GM19455 (cell line): Measurements from ENCODE around the gene RNF213.

ENCODE experiments used
- ATAC-seq: cut with Tn5 transposase; IDR thresholded peaks from one replicate; pipeline ENCODE4 v1.9.1; 2021; ENCODE audit not compliant: unreplicated experiment

Gene RNF213

DNA sequence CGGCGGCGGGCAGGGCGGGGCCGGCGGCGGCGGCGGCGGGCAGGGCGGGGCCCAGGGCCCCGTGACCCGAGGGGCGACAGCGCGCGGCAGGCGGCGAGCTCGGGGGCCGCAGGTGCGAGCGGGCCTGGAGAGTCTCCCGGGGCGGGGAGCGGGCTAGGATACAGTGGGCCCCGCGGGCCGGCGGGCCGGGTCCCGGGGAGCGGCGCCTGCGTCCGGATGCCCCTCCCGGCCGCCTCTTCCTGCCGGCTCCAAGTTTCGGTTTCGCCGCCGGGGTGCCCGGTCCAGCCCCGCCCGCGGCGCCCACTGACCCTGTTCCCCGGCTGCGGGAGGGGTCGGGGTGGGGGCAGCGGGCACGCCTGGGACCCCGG is at the start of gene RNF213:
Gene RNF213, plus strand, starts transcription at position 62 of the 368 bp plus-strand sequence. CDS start 2,830 bp downstream, outside the sequence.
- no peak for ATAC-seq

DNA sequence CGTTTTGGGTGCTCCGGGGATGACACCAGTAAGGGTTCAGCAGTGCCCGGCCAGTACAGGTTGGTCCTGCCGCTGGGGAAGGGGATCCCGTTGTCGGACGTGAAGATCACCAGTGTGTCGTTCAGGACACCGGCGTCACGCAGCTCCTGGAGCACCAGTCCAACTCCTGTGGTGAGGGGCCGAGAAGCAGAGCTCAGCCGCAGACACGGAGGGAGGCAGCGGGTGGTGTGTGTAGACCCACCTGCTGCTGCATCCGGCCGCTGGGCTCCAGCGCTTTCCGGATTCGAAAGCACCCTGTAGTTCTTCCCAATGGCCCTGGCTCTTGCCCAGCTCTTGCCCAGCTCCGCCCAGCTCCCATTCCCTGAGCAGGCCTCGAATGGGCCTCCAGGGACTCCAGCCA is 48.5 kb upstream of the RNF213 start:
- no peak for ATAC-seq

DNA sequence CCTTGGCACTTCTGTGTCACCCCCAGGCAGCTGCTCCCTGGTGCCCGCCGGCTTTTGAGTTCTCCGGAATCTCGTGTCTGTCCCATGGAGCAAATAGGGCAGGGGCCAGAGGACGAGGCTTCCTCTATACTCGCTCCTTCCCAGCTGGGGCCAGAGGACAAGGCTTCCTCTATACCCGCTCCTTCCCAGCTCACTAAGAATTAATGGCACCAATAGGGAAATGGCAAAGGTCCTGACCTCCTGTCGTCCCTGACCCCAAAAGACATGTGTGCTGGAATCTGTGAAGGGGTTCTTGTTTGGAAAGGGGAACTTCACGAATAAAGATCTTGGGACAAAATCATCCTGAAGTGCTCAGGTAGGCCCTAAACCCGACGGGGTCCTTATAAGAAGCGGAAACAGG is 48.1 kb upstream of the RNF213 start:
- no peak for ATAC-seq

DNA sequence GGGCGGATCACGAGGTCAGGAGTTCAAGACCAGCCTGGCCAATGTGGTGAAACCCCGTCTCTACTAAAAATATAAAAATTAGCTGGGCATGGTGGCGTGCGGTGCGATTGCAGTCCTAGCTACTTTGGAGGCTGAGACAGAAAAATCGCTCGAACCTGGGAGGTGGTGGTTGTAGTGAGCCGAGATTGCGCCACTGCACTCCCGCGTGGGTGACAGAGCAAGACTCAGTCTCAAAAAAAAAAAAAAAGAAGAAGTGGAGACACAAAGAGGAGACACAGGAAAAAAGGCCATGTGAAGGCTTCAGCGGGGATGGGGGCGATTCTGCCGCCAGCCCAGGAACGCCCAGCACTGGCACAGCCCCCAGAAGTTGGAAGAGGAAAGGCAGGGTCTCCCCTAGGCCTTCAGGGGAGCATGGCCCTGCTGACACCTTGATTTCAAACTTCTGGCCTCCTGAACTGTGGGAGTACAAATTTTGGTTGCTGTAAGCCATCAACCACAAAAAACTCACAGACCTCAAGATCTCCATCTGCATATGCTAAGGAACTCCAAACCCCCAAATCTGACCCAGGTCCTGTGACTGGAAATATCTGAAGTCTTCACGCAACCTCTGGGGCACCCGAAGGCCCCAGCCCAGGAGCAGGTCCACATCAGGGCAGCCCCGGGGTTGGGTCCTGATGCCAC is 47.5 kb upstream of the RNF213 start:
- ATAC-seq: no peak

DNA sequence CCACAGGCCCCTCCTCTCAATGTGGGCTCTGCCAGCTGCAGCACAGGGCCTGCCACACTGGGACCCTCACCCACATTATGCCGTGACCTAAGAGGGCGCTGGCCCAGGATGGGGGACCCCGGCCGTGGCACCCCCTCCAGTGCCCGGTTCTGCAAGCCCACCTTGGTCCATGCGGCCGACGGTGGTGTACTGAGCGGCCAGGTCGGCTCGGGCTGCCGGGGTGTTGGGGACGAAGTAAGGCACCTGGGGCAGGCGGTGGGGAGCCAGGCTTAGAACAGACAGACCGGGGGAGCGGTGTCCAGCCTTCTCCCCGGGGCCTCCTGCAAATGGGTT is 47.0 kb upstream of the RNF213 start:
- no peak for ATAC-seq

DNA sequence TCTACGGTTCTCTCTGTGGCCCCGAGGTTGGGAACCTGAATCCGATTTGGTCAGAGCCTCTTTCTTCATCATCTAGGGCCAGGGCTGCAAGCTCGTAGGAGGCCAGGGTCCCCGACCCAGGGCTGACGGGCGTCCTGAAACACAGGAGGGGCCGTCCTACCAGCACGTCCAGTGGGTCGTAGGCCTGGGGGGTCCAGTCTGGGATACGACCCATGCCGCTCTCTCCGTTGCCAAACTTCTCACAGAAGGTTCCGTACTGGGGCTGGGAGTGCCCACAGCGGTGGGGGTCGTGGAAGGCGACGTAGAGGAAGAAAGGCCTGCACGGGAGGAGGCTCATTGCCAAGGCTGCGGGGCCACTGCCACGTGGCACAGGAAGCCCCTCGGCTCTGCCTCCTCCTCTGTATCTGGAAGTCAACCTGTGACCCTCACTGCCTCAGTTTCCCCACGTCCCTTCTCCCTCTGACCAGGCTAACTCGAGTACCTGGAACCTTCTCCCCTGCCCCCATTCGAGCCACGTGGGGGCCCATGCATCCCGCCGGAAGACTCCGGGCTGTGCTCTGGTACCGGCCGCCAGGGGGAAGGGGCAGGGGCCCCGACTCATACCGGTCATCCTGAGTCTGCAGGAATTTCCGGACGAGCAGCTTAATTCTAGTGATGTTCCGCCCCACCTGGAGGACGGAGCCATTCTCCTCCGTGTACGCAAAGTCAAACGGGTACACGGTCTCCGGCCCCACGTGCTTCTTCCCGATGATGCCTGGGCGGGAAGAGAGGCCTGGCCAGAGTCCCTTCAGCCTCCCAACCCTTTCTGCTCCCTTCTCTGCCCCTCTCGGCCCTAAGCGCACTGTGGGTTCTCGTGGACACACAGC is 46.4 kb upstream of the RNF213 start:
- ATAC-seq: no peak

DNA sequence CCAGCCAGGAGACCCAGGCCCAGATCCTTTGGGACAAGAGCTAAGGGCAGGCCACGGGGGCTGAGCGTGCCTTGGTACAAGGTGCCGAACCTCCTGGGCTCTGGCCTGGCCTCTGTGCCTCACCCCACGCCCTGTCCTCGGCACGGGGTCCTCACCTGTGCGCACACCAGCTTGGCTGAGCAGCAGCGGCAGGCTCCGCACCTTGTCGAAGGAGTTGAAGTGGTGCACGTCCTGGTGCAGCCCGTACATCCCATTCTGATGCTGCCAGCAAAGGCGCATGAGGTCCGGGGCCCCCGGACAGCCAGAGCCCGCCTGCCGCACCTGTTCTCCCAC is 45.8 kb upstream of the RNF213 start:
- no peak for ATAC-seq

DNA sequence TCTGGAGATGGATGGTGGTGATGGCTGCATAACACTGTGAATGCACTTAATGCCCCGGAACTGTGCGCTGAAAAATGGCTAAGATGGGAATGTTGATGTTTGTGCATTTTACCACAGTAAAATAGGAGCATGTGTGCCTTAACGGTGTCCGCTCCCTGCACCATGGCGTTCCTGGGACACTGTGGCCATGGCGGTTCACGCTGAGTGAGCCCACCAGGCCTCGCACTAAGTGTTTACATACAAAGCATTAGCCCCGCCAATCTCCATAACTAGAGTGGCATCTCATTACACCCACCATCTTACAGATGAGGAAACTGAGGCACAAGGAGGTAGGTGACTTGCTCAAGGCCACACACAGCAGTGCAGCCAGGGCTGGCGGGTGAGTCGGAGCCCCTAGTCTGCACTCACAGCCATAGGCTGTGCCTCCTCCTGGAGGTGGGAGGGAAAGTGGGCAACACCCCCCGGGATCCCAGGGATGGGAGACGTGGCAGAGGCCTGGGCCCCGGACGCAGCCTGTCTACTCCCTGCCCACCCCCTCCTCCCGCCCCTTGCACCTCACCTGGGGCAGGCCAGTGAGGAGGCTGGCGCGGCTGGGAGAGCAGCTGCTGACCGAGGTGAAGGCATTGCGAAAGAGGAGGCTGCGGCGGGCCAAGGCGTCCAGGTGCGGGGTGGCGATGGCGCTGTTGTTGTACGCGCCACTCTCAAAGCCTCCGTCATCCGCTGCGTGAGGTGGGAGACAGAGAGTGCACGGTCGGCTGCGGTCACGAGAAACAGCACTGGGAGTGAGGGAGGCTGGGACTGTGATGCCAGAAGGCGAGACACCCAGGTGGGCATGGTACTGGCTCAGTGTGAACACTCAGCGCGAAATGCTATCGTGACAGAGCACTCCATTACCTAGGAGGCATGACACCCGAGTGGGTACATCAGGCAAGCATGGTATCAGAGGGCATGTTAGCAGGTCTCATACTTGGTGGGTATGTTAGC is 43.9 kb upstream of the RNF213 start:
- ATAC-seq: no peak

DNA sequence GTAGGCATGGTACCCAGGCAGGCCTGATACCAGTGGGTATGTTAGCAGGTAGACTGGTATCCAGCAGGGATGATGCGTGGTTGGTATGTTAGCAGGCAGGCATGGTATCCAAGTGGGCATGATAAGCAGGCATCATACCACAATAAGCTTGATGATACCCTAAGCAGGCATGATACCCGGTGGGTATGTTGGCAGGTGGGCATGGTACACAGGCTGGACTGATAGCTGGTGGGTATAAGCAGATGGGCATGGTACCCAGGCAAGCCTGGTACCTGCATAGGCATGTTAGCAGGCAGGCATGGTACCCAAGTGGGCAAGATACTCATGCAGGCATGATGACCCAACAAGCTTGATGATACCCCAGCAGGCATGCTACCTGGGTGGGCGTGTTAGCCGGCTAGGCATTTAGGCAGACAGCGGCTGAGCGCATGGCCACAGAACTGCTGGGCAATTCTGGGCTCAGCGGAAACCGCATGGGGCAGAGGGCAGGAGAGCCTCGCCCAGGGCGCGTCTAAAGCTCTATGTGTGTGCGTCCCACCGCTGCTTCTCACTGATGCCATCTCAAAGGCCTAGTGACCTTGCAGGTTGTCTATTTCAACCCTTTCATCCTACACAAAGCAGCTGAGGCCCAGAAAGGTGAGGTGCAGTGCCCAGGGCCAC is 42.8 kb upstream of the RNF213 start:
- ATAC-seq: no peak

DNA sequence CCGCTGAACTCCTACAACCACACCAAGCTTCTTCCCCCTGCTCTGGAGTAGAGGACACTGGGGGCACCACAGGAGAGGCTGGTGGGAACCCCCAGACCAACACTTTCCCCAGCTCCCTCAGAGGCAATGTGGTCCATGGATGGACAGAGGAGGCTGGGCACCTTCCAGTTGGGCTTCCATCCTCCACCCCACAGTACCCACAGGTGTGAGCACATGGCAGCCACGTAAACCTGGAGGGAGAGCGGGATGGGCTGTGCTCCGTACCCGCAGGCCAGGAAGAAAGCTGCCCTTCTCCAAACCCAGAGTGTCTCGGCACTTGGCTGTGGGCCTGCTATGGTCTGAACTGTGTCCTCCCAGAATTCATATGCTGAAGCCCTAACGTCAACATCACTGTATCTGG is 42.3 kb upstream of the RNF213 start:
- no peak for ATAC-seq

DNA sequence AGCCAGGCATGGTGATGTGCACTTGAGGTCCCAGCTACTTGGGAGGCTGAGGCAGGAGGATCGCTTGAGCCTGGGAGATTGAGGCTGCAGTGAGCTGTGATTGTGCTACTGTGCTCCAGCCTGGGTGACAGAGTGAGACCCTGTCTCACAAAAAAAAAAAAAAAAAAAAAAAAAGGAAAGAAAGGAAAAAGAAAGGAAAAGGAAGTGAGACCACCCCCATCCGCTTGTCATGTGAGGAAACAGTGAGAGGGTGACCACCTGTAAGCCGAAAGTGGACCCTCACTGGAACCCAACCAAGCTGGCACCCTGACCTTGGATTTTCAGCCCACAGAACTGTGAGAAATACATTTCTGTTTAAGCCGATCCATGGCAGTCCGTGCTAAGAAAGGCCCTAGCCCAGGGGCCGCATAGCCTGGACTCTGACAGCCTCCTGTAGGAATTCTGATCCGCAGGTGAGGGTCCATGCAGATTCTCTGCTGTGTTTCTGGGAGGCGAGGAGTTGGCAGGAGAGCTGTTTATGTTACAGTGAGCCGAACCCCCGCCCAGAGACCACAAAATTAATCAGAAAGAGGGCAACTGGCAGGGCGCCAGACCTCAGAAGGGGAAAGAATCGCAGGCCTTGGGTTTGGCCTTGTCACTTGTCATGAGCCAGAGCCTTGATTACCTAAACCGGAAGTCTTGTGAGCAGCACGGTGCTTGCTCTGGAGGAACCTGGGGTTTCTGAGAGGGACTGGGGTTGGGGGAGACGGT is 41.5 kb upstream of the RNF213 start:
- ATAC-seq: peak; percentile 37

DNA sequence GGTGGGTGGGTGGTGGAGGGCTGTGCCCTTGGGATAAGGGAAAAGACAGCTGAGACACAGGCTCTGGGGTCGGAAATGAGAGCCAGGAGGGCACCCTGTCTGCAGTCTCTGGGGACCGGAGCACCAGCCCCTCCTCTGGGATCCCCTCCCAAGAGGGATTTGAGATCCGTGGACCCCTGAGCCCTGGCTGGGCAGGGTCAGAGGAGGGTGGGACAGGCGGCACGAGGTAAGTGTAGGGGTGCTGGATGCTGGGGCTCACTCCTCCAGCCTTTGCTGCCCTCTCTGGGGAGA is 40.9 kb upstream of the RNF213 start:
- peak; percentile 16 for ATAC-seq

DNA sequence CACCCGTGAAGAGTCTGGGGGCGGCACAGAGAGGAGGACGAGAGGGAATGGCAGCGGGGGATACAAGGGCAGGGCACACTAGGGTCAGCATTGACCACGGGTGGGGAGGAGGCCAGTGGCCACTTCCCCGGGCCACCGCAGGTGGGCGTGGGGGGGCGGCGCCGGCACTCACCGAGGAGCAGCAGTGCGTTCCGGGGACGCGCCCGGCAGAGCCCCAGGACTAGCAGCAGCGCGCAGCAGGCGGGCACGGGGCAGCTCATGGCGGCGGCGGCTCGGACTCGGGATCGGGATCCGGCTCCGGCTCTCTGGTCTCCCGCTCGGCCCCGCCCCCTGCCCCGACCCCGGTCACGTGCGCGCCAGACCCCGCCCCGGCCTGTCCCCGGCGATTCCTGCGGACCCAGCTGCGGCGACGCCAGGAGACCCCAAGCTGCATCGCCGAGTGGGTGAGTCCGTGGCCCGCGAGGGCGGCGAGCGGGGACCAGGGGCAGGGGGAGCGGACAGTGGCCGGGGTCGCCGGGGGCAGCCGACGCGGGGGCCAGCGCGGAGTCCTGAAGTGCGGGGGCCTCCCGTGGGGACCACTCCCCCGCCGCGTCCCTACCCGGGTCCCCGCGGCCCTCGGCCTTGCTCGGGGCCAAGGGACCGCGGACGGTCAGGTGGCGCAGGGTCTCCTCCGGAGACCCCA is 40.5 kb upstream of the RNF213 start, which contains the start of the genes SGSH and SLC26A11:
Gene SGSH, minus strand, starts transcription at position 280 of the 682 bp plus-strand sequence. Its CDS starts 20 bp downstream, at position 260.
Gene SLC26A11, plus strand, starts transcription at position 374 of the 682 bp plus-strand sequence. CDS start 1,134 bp downstream, outside the sequence.
- ATAC-seq: peak; percentile 51

DNA sequence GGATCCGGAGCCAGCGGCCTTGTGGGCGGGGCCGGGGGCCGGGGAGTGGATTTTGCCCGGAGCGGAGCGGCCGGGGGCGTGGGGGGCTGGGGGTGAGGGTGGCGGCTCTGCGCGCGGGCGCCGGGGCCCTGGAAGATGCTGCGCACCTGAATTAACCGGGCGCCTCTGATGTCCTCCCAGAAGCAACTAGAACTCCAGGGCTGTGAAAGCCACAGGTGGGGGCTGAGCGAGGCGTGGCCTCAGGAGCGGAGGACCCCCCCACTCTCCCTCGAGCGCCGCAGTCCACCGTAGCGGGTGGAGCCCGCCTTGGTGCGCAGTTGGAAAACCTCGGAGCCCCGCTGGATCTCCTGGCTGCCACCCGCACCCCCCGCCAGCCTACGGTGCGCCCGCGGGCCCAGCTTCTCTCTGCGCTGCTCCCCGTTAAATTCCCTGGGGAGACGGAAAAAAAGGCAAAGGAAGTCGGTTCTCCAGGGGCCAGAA is 39.9 kb upstream of the RNF213 start:
- ATAC-seq: peak; percentile 8

DNA sequence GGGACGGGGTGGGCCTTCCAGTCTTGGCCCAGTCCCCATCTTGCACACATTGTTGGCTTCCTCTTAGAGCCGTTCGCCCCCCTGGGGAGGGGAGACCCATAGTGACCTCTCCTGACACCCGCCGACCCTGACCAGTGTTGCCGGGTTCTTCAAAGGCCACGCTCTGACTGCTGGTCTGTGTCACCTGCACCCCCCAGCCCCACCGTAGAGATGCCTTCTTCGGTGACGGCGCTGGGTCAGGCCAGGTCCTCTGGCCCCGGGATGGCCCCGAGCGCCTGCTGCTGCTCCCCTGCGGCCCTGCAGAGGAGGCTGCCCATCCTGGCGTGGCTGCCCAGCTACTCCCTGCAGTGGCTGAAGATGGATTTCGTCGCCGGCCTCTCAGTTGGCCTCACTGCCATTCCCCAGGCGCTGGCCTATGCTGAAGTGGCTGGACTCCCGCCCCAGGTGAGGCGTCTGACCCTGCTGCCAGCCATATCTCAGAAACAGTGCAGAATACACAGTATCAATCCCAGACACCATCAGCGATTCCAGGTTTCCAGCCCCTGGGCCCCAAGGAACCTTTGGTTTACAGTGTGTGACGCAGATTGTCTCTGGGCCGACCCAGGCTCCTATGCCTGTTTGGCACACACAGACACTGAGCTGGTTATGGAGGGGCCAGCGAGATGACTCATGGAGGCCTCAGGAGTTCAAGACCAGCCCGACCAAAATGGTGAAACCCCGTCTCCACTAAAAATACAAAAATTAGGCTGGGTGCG is 39.1 kb upstream of the RNF213 start:
- no peak for ATAC-seq

DNA sequence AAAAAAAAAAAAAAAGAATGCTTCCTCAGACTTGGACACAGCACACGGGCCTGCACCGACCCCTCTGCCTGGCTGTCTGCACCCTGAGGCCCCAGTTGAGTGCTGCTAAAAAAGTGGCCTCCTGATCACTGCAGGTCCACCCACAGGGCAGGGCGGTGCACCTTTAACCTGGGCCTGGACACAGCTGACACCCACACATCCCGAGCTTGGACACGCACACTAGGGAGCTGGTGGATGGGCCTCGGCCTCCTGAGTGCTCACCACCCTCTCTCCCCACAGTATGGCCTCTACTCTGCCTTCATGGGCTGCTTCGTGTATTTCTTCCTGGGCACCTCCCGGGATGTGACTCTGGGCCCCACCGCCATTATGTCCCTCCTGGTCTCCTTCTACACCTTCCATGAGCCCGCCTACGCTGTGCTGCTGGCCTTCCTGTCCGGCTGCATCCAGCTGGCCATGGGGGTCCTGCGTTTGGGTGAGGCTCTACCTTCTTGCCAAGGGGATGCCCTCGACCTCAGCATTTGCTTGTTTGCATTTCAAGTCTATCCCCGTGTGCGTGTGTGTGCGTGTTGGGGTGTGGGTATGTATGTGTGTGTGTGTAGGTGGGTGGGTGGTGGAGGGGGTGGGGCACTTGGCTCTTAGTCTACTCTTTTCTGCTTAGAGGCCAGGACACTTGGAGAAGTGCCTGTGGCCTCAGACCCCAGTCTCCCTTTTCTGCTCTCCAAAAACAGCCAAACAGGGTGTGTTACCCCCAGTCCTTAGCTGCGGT is 38.1 kb upstream of the RNF213 start:
- ATAC-seq: no peak

DNA sequence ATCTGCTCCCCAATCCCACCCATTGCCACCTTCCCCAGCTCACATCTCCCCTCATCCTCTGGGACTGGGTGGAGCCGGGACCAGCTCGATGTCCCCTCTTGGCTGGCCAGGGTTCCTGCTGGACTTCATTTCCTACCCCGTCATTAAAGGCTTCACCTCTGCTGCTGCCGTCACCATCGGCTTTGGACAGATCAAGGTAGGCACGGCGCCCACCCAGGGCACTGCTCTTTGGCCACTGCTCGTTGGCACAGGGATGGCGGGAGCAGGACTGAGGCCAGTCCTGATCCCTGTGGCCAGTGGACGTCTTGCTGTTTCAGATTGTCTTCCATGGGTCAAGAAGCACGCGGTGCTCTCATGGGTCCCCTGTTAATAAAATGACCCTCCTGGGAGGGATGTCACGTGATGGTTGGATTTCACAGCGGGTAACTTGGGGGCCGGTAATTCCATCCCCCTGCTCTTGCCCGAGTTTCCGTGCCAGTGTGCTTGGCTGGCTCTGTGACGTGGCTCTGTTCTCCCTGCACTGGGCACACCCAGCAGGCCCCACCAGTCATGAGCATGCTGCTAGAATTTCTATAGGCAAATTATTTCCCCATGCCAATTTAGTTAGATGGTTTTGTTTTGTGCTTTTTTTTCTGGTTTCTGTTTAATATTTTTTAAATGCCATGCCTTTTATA is 37.4 kb upstream of the RNF213 start:
- ATAC-seq: no peak
